K562 (cell line): ENCODE data around the gene CEP41.

Experiments
- ADNP ChIP-seq: fragments of 200-800 bp; sonication (Bioruptor generic); IDR thresholded peaks from 2 replicates; pipeline ENCODE4 v1.6.1; 2016; ENCODE audit warnings: missing genetic modification characterization, missing compliant biosample characterization
- HMGXB4 ChIP-seq: sonication (generic); formaldehyde crosslinking; IDR thresholded peaks from 2 replicates; pipeline ENCODE4 v1.8.1; 2023; ENCODE audit warnings: mild to moderate bottlenecking, missing genetic modification reagents

GRCh38 chr7:130442601-130443000 is 1.8 kb upstream of the CEP41 start:
- no peak for TF ChIP-seq ADNP (tag)
- TF ChIP-seq HMGXB4 = no peak
